ENCODE results near the gene FHOD3.

Gene FHOD3

GRCh38 chr18:36610661-36611060 lies 313.1 kb downstream of the FHOD3 start (continued):
- TF ChIP-seq ZBTB1 (tag by site-specific recombination; IDR thresholded peaks at IDR 0.05) (no peak), ZNF747 (tag by site-specific recombination; IDR thresholded peaks at IDR 0.05) (no peak), ELK4 (IDR thresholded peaks at IDR 0.05; ENCODE audit: borderline replicate concordance, low read depth, low read length) (no peak), HOXA7 (CRISPR knock-in tag; IDR thresholded peaks at IDR 0.05; ENCODE audit: borderline replicate concordance) (no peak), ZNF366 (tag by site-specific recombination; conservative IDR thresholded peaks at IDR 0.05) (no peak), ZNF394 (tag by site-specific recombination; IDR thresholded peaks at IDR 0.05; ENCODE audit: borderline replicate concordance) (no peak), ZNF596 (tag by site-specific recombination; IDR thresholded peaks at IDR 0.05) (no peak), ZNF621 (tag by site-specific recombination; IDR thresholded peaks at IDR 0.05) (no peak), ZNF701 (tag by site-specific recombination; IDR thresholded peaks at IDR 0.05) (no peak), ZNF777 (tag by site-specific recombination; IDR thresholded peaks at IDR 0.05; ENCODE audit: borderline replicate concordance) (no peak)

- H3K27ac ChIP-seq (ENCODE audit: extremely low read depth, low read depth, low read length), result no peak overlapping the region
- no peak overlapping the region for H3K4me3 ChIP-seq (ENCODE audit: low read depth, low read length)
- H3K9me3 ChIP-seq (ENCODE audit: control insufficient read depth, insufficient read depth, low read depth, low read length), result no peaks in the 10 kb centered on the region
- CTCF ChIA-PET, result no interaction called here
- no peaks in the 10 kb centered on the region for H3K4me1 ChIP-seq (ENCODE audit: control insufficient read depth, insufficient read depth, low read length)
- H3K36me3 ChIP-seq (ENCODE audit: control insufficient read depth in 2 of 2, insufficient read depth in 1 of 2, low read length in 2 of 2), result peaks cover 0 to 12% of the 10 kb centered on the region in 2 experiments; a peak in 1 of 3 replicates
- POLR2A ChIA-PET, result no interaction called here
- TF ChIP-seq ZBTB26 (tag by site-specific recombination; optimal IDR thresholded peaks at IDR 0.05) (no peak), ZNF214 (tag by site-specific recombination; IDR thresholded peaks at IDR 0.05; ENCODE audit: borderline replicate concordance) (no peak), ZNF677 (tag by site-specific recombination; IDR thresholded peaks at IDR 0.05) (no peak), ZNF292 (tag by site-specific recombination; IDR thresholded peaks at IDR 0.05; ENCODE audit: borderline replicate concordance, low read depth) (no peak), GLI4 (tag by site-specific recombination; IDR thresholded peaks at IDR 0.05) (no peak)
These were observed 315.6 kb downstream of the FHOD3 start for GRCh38 chr18:36613069-36613468.

GRCh38 chr18:36613810-36614209 lies 316.3 kb downstream of the FHOD3 start:
- CTCF ChIA-PET, result no interaction called here
- TF ChIP-seq MYNN (tag by site-specific recombination; IDR thresholded peaks at IDR 0.05; ENCODE audit: borderline replicate concordance), result no peak
- no peak for TF ChIP-seq KLF8 (tag by site-specific recombination; IDR thresholded peaks at IDR 0.05)
- no peak for TF ChIP-seq ZNF785 (tag by site-specific recombination; IDR thresholded peaks at IDR 0.05)
- no peak for TF ChIP-seq EGR2 (tag by site-specific recombination; IDR thresholded peaks at IDR 0.05; ENCODE audit: low read depth)
- TF ChIP-seq ZNF600 (tag by site-specific recombination; IDR thresholded peaks at IDR 0.05), result no peak
- TF ChIP-seq ZBTB8A (tag by site-specific recombination; IDR thresholded peaks at IDR 0.05), result no peak
- TF ChIP-seq ZBTB6 (tag by site-specific recombination; IDR thresholded peaks at IDR 0.05), result no peak
- no peak for TF ChIP-seq ATF2 (tag by site-specific recombination; IDR thresholded peaks at IDR 0.05; ENCODE audit: low read depth)
- TF ChIP-seq ZNF488 (tag by site-specific recombination; IDR thresholded peaks at IDR 0.05), result no peak
- TF ChIP-seq ZNF776 (tag by site-specific recombination; IDR thresholded peaks at IDR 0.05; ENCODE audit: borderline replicate concordance), result no peak
- TF ChIP-seq MZF1 (tag by site-specific recombination; IDR thresholded peaks at IDR 0.05; ENCODE audit: borderline replicate concordance), result no peak
- no peak for TF ChIP-seq ZNF311 (tag by site-specific recombination; IDR thresholded peaks at IDR 0.05; ENCODE audit: borderline replicate concordance)
- no peak for TF ChIP-seq ZBTB26 (tag by site-specific recombination; optimal IDR thresholded peaks at IDR 0.05)
- no peak for TF ChIP-seq ZBTB48 (tag by site-specific recombination; IDR thresholded peaks at IDR 0.05)

More at GRCh38 chr18:36613810-36614209, 316.3 kb downstream of the FHOD3 start:
- no peak overlapping the region for H3K4me3 ChIP-seq (ENCODE audit: low read depth, low read length)
- no peaks in the 10 kb centered on the region for H3K4me1 ChIP-seq (ENCODE audit: control insufficient read depth, insufficient read depth, low read length)
- H3K36me3 ChIP-seq (ENCODE audit: control insufficient read depth in 2 of 2, insufficient read depth in 1 of 2, low read length in 2 of 2), result peaks cover 0 to 12% of the 10 kb centered on the region in 2 experiments; a peak in 1 of 3 replicates
- POLR2A ChIA-PET, result no interaction called here
- H3K27ac ChIP-seq (ENCODE audit: extremely low read depth, low read depth, low read length), result no peak overlapping the region
- no peaks in the 10 kb centered on the region for H3K9me3 ChIP-seq (ENCODE audit: control insufficient read depth, insufficient read depth, low read depth, low read length)
